Right lobe of liver (tissue), 4 donors: ENCODE measurements around the gene CALCOCO1.

Experiments
- POLR2A ChIP-seq: fragments of 450-650 bp; IDR thresholded peaks from one replicate; pipeline ENCODE4 v1.6.1; 2017; ENCODE audit warnings: antibody characterized with exemption, mild to moderate bottlenecking
- TF ChIP-seq, protein P1 (sequence below), 4 donors: fragments of 200-600 bp in 3 of 4; fragments of 450-650 bp in 1 of 4; IDR thresholded peaks; one replicate each; pipeline versions ENCODE4 v1.5.1 to v1.8.0; 2016 to 2022; ENCODE audit warnings: antibody characterized with exemption in 4 of 4, mild to moderate bottlenecking in 2 of 4
- donor health status: DM: no; HTN: no; CAD: no.
- donor health status: DM: no; HTN: no; CAD: no.
- donor health status: DM: no; HTN: yes; CAD: no.

DNA sequence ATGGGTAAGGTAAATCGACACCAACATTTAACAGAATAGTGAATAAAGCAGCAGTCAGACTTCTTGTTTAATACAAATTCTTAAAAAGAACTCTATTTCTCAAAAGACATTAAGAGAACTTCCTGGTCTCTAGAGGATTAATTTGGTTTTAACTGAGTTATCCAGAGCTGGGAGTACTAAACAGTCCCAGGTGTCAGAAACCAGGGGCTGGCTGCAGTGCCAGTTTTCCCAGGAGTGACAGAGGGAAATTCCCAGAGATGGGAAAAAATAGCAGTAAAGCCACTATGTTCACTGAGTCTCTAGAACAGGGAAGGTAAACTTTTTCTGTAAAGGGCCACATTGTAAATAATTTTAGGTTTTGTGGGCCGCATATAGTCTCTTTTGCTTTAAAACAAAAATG is 60.2 kb downstream of the CALCOCO1 start:
- TF ChIP-seq, protein P1, sequence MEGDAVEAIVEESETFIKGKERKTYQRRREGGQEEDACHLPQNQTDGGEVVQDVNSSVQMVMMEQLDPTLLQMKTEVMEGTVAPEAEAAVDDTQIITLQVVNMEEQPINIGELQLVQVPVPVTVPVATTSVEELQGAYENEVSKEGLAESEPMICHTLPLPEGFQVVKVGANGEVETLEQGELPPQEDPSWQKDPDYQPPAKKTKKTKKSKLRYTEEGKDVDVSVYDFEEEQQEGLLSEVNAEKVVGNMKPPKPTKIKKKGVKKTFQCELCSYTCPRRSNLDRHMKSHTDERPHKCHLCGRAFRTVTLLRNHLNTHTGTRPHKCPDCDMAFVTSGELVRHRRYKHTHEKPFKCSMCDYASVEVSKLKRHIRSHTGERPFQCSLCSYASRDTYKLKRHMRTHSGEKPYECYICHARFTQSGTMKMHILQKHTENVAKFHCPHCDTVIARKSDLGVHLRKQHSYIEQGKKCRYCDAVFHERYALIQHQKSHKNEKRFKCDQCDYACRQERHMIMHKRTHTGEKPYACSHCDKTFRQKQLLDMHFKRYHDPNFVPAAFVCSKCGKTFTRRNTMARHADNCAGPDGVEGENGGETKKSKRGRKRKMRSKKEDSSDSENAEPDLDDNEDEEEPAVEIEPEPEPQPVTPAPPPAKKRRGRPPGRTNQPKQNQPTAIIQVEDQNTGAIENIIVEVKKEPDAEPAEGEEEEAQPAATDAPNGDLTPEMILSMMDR (IDR thresholded peaks at IDR 0.05) = no peak
- no peak for TF ChIP-seq POLR2A
